Activated CD8-positive, alpha-beta memory T cell treated with anti-CD3 and anti-CD28 coated beads, Interleukin-2, amount 50 U/mL, for 24 hours (primary cell): ENCODE results near the gene RAB22A.
"Not testable (repeated sequence)": the region's sequence is repeated elsewhere in the genome, so short reads cannot be mapped to it uniquely, and the experiment has no call there.

Experiments used
- DNase-seq: peaks from one replicate; pipeline ENCODE4 v3.0.0-alpha.2; 2020; ENCODE audit errors: extremely low read depth

Gene RAB22A

DNA sequence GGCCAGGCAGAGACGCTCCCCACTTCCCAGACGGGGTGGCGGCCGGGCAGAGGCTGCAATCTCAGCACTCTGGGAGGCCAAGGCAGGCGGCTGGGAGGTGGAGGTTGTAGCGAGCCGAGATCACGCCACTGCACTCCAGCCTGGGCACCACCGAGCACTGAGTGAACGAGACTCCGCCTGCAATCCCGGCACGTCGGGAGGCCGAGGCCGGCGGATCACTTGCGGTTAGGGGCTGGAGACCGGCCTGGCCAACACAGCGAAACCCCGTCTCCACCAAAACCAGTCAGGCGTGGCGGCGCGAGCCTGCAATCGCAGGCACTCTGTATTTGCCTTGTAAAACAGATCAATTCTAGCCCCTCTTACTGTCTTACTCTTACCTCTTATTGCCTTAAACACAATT, 105.3 kb downstream of the RAB22A start:
- DNase-seq: not testable (repeated sequence)

DNA sequence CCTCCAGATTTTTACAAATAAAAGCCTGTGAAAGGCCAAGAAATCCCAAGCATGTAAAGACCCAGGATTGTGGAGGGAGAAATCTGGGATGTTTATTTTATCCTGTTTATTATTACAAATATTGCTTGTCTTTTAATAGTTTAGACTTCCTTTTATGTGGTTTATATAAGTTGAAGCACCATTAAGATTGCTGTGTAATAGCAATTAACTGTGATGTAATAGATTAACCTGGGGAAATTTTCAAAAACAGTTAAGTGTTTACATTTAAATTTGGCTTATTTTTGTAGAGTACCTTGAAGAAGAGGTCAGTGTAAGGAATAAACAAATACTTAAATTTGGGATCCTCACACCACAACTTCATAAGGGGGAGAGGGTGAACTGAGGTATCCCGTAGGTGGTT, 106.5 kb downstream of the RAB22A start:
- DNase-seq: no peak

DNA sequence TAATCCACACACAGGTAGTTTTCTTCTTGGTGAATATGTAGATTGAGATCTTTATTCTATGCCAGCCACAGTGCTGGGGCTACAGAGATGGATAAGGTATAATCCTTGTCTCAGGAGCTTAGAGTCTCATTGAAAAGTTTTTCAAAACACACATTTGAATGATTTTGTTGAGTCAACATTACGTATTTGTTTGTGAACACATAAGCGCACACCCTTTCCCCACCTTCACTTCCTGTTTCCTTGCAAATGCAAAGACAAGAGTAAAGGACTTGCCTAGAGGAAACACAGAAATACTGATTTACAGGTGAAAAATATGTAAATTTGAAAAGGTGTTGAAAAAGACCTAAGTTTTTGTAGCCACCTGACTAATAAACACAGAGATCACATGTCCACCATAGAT, 107.3 kb downstream of the RAB22A start:
- DNase-seq: no peak
